Tibial nerve (tissue), 4 donors: ENCODE results near the gene DMD.

ENCODE experiments used
- EP300 ChIP-seq, 2 donors: sonication (generic); formaldehyde crosslinking; IDR thresholded peaks; one replicate each; pipeline ENCODE4 v1.6.1; 2017; ENCODE audit warnings: antibody characterized with exemption in 2 of 2, mild to moderate bottlenecking in 1 of 2
- POLR2A ChIP-seq, 2 donors: fragments of 450-650 bp; IDR thresholded peaks; one replicate each; pipeline ENCODE4 v1.6.1; 2017; ENCODE audit warnings: antibody characterized with exemption in 2 of 2, mild to moderate bottlenecking in 2 of 2, moderate library complexity in 2 of 2
- TF ChIP-seq, protein P1 (sequence below), 5 experiments: fragments of 200-600 bp in 3 of 5; fragments of 450-650 bp in 2 of 5; sonication (generic) in 3 of 5; IDR thresholded peaks; one replicate each; pipeline ENCODE4 v1.5.1; 2016 to 2019; ENCODE audit warnings: antibody characterized with exemption in 5 of 5, mild to moderate bottlenecking in 3 of 5, moderate library complexity in 2 of 5

DNA sequence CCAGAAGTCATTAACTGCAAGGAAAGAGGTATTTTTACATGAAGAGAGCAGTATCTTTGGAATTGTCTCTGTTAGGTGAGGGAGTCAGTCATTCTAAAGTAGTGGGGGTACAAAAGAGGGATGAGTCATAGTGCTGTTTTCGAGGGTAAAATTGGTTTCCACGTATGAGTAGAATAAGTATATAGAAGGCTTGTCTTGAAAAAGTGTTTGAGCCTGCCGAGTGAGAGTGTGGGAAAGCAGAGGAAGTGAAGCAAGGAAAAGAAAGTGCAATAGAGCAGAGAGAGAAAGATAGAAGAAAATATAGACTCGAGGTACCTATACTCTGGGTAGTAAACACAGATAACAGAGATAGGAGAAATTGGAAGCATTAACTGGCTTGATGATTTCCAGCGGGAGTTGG lies 696.4 kb downstream of the DMD start:
- TF ChIP-seq, protein P1, sequence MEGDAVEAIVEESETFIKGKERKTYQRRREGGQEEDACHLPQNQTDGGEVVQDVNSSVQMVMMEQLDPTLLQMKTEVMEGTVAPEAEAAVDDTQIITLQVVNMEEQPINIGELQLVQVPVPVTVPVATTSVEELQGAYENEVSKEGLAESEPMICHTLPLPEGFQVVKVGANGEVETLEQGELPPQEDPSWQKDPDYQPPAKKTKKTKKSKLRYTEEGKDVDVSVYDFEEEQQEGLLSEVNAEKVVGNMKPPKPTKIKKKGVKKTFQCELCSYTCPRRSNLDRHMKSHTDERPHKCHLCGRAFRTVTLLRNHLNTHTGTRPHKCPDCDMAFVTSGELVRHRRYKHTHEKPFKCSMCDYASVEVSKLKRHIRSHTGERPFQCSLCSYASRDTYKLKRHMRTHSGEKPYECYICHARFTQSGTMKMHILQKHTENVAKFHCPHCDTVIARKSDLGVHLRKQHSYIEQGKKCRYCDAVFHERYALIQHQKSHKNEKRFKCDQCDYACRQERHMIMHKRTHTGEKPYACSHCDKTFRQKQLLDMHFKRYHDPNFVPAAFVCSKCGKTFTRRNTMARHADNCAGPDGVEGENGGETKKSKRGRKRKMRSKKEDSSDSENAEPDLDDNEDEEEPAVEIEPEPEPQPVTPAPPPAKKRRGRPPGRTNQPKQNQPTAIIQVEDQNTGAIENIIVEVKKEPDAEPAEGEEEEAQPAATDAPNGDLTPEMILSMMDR (IDR thresholded peaks at IDR 0.05), result no peak
- TF ChIP-seq EP300 (IDR thresholded peaks at IDR 0.05) (no peak), POLR2A (IDR thresholded peaks at IDR 0.05) (no peak)
